MM.1S (cell line): ENCODE measurements around the gene NOL9.

Experiments used
- EZH2 ChIP-seq: fragments of 300-600 bp; sonication (generic); optimal IDR thresholded peaks from 2 replicates; pipeline ENCODE3; 2017; ENCODE audit warnings: low read depth, mild to moderate bottlenecking, antibody characterized with exemption, low read length, mixed read lengths
- EZH2phosphoT487 ChIP-seq: fragments of 300-600 bp; sonication (generic); IDR thresholded peaks from 2 replicates; pipeline ENCODE4 v1.6.1; 2018; ENCODE audit warnings: antibody characterized with exemption, low read length
- TF ChIP-seq, protein P1 (sequence below): fragments of 300-600 bp; sonication (generic); IDR thresholded peaks from 2 replicates; pipeline ENCODE4 v1.5.1; 2016; ENCODE audit warnings: antibody characterized with exemption, low read length, mixed read lengths

DNA sequence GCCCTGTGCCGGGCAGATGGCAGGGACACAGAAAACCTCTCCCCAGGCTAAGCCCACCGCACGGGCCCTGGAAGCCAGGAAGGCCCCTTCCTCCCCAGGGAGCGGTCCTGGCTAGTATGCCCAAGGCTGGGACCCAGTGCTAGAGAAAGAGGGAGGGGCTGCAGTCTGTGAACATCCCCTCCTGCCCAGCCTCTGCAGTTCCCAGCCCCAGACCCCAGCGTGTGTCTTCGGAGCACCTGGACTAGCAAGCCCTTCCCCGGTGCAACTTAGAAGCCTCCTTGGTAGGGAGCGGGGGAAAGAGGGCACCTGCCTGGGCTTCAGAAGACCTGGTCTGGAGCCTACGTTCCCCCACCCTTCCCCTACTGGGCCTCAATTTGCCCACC, 64.9 kb downstream of the NOL9 start:
- TF ChIP-seq, protein P1, sequence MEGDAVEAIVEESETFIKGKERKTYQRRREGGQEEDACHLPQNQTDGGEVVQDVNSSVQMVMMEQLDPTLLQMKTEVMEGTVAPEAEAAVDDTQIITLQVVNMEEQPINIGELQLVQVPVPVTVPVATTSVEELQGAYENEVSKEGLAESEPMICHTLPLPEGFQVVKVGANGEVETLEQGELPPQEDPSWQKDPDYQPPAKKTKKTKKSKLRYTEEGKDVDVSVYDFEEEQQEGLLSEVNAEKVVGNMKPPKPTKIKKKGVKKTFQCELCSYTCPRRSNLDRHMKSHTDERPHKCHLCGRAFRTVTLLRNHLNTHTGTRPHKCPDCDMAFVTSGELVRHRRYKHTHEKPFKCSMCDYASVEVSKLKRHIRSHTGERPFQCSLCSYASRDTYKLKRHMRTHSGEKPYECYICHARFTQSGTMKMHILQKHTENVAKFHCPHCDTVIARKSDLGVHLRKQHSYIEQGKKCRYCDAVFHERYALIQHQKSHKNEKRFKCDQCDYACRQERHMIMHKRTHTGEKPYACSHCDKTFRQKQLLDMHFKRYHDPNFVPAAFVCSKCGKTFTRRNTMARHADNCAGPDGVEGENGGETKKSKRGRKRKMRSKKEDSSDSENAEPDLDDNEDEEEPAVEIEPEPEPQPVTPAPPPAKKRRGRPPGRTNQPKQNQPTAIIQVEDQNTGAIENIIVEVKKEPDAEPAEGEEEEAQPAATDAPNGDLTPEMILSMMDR, result no peak
- TF ChIP-seq EZH2 (no peak), EZH2phosphoT487 (no peak)
